Esophagus muscularis mucosa (tissue), 3 donors: ENCODE data around the gene GAL.

ENCODE experiments used
- CTCF ChIP-seq, 3 experiments: fragments of 200-600 bp in 2 of 3; fragments of 450-650 bp in 1 of 3; sonication (generic) in 2 of 3; IDR thresholded peaks; one replicate each; pipeline ENCODE4 v1.5.1; 2017 to 2019; ENCODE audit warnings: antibody characterized with exemption in 3 of 3, mild to moderate bottlenecking in 2 of 3, moderate library complexity in 1 of 3
- POLR2A ChIP-seq: fragments of 450-650 bp; IDR thresholded peaks from one replicate; pipeline ENCODE4 v1.6.1; 2017; ENCODE audit warnings: antibody characterized with exemption, moderate library complexity, mild to moderate bottlenecking, low read depth
- POLR2AphosphoS5 ChIP-seq, 2 donors: sonication (generic); formaldehyde crosslinking; IDR thresholded peaks; one replicate each; pipeline ENCODE4 v1.6.1; 2017; ENCODE audit warnings: antibody characterized with exemption in 2 of 2

GRCh38 chr11:68655406-68655805, 28.9 kb upstream of the GAL start:
- TF ChIP-seq CTCF (IDR thresholded peaks at IDR 0.05) (no peak), POLR2AphosphoS5 (IDR thresholded peaks at IDR 0.05) (no peak), POLR2A (no peak)
